A549 treated with RU486 at 1 μM for 4 hours (cell line): ENCODE results near the gene ANKRD35. TPM values are rescaled to one million over a fixed set of nuclear protein-coding genes. Genes with fewer than 3 reads are reported as not detected.

Source experiments
- total RNA-seq: library from RNA; stranded (reverse); fragments of 200-300 nt; extraction: Qiagen RNA extraction; gene quantifications from 5 replicates; pipeline ENCODE4 v1.2.3, GENCODE V29; 2022; ENCODE audit warnings: low read depth

ANKRD35 gene
- total RNA-seq = not detected in 5 replicates

GRCh38 chr1:145885738-145886287, at the start of gene ANKRD35:
Gene ANKRD35, minus strand, starts transcription at chr1:145885866. Its CDS starts 108 bp downstream, at chr1:145885758.

DNA sequence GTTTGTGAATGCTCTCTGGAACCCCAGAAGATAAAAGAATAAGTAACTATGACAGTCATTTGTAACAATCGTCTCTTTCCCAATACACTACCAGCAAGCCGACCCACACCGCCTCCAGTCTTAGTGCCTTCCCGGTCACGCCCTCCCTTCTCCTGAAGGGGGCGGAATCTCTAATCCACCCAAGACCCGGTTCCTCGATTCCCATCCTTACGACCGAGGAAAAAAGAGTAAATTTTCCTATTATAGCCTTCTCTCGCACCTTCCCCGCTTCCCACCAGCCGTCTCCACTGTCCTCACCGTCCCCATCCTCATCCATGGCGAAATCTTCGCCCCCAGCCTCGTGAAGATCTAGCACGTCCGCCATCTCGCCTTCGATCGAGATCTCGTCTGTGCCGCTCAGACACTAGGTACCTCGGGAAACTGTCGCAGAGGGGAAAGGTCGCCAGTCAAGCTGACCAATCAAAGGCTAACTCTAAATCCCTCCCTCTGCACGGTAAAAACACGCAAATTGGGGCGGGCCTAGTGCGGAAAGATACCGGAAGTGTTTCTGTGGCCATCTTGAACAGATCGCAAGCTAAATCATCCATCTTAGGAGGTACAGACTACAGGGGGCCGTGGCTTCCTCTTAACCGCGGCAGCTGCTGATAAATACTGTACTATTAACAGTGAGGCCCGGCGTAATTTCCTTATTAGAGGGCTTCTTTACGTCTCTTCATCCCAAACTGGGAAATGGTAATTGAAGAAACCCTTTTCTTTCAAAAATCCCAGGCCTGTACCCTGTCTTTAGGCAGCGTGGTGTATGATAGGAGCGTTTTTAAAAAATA, 41.6 kb upstream of the ANKRD35 start, which contains the start of gene RBM8A:
Gene RBM8A, minus strand, starts transcription at position 422 of the 824 bp plus-strand sequence. Its CDS starts 58 bp downstream, at position 364.

DNA sequence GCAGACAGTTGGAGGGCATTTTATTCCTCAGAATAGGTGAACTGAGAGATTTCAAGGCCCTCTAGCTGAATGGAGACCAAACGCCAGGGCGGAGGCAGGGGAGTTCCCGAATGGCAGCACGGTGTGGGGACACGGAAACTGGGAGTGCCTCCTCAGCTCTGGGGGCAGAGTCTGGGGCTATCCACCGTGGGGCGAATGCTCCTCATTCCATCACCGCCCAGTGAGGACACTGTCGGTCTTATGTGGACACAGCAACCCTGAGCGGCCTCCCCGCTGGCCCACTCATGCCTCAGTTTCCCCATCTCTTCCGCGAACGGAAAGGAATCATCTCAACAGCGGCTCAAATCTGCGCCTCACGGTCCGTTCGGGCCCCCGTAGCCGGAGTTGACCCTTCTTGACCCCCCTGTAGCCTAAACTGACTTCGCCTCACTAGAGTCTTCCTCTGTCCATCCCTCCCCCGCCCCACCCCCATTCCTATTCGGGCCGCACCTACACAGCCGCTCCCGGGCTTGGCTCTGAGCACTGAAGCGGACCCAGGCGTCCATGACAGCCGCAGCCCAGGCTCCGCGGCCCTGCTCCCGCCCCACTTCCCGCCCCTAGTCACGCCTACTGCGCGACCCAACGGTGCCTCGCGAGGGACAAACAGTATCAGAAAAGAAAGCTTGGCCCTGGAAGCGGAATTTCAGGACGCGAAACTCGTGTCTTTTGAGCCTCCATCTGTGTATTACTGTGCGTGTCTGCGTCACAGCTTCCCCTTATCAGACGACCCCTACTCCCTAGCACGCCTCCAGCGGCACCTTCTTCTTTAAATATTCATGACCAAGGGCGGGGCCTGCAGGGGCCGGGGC, 32.7 kb upstream of the ANKRD35 start, which contains the start of gene PEX11B:
Gene PEX11B, minus strand, starts transcription at position 574 of the 848 bp plus-strand sequence. Its CDS starts 29 bp downstream, at position 545.

GRCh38 chr1:145858901-145859490, 26.7 kb downstream of the ANKRD35 start, which contains the start of gene PIAS3:
Gene PIAS3, minus strand, starts transcription at chr1:145859081. Its CDS starts 91 bp downstream, at chr1:145858990.

DNA sequence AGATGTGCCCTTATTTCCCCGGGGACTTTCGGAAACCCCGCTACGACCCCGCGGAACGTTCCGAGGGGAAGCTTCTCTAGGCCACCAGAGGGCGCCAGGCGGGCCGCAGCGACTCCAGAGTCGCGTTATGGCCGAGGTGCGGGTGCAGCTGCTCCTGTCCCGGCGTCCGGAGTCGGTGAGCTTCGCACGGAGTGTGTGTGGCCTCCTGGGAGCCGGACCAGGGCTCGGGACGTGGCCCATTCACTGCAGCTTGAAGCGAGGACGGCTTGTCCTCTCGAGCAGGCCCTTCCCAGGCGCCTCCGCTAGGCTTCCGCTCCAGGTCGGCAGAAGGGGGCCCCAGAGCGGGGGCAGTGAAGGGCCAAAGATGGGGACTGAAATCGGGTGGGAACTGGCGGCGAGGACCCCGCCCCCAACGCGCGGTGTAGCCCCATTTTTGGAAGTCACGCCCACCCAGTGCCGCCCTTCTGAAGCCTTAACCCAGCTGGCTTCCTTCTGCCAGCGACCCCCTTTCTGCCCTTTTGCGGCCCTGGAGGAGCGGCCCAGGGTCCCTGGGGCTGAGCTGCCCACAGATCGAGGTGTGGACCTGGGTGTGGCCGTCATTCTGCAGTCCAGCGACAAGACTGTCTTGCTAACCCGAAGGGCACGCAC, 40.0 kb downstream of the ANKRD35 start, which contains the start of gene NUDT17:
Gene NUDT17, plus strand, starts transcription at position 117 of the 648 bp plus-strand sequence. Its CDS starts 11 bp downstream, at position 128.

GRCh38 chr1:145823565-145824498, 61.8 kb downstream of the ANKRD35 start, which contains the start of the genes POLR3C and RNF115:
Gene POLR3C, plus strand, starts transcription at chr1:145824200. Its CDS starts 1,577 bp downstream, at chr1:145825777.
Gene RNF115, minus strand, starts transcription at chr1:145824095. Its CDS starts 222 bp downstream, at chr1:145823873.

Other genes with a start within 250 kb of the ANKRD35 start
- 0.62 to 1.2 TPM (median 0.95 TPM) in 5 replicates for gene PDZK1, start 178.5 kb downstream of the ANKRD35 start, total RNA-seq
- gene CD160, start 166.4 kb downstream of the ANKRD35 start, total RNA-seq = 0.52 TPM in 1 of 5 replicates, not detected in the others
- gene RNF115, start 61.8 kb downstream of the ANKRD35 start, total RNA-seq = 9.3 to 11.1 TPM (median 10.9 TPM) in 5 replicates
- 34.2 to 40.4 TPM (median 36.4 TPM) in 5 replicates for gene POLR3C, start 61.7 kb downstream of the ANKRD35 start, total RNA-seq
- gene NUDT17, start 40.2 kb downstream of the ANKRD35 start, total RNA-seq = 5.1 to 6.3 TPM (median 6.1 TPM) in 5 replicates
- gene PIAS3, start 26.8 kb downstream of the ANKRD35 start, total RNA-seq = 20.2 to 26.3 TPM (median 23.6 TPM) in 5 replicates
- gene ITGA10, start 24.2 kb upstream of the ANKRD35 start, total RNA-seq = 0.08 to 0.38 TPM (median 0.21 TPM) in 5 replicates
- gene PEX11B, start 32.9 kb upstream of the ANKRD35 start, total RNA-seq = 16.5 to 26.1 TPM (median 24.3 TPM) in 5 replicates
- 195 to 245 TPM (median 215 TPM) in 5 replicates for gene RBM8A, start 41.6 kb upstream of the ANKRD35 start, total RNA-seq
- 6.4 to 10.2 TPM (median 8.5 TPM) in 5 replicates for gene LIX1L, start 72.2 kb upstream of the ANKRD35 start, total RNA-seq
- gene ANKRD34A, start 78.7 kb upstream of the ANKRD35 start, total RNA-seq = 0.07 to 0.28 TPM (median 0.23 TPM) in 5 replicates
- gene POLR3GL, start 78.8 kb upstream of the ANKRD35 start, total RNA-seq = 9.5 to 10.9 TPM (median 10.3 TPM) in 5 replicates
- 0.07 to 0.24 TPM (median 0.16 TPM) in 4 of 5 replicates, not detected in the other for gene TXNIP, start 110.7 kb upstream of the ANKRD35 start, total RNA-seq
- not detected in 5 replicates for gene HJV, start 135.9 kb upstream of the ANKRD35 start, total RNA-seq